ENCODE measurements around the gene BTNL9.
"Not testable (repeated sequence)": the region's sequence is repeated elsewhere in the genome, so short reads cannot be mapped to it uniquely, and the experiment has no call there.

The BTNL9 gene

DNA sequence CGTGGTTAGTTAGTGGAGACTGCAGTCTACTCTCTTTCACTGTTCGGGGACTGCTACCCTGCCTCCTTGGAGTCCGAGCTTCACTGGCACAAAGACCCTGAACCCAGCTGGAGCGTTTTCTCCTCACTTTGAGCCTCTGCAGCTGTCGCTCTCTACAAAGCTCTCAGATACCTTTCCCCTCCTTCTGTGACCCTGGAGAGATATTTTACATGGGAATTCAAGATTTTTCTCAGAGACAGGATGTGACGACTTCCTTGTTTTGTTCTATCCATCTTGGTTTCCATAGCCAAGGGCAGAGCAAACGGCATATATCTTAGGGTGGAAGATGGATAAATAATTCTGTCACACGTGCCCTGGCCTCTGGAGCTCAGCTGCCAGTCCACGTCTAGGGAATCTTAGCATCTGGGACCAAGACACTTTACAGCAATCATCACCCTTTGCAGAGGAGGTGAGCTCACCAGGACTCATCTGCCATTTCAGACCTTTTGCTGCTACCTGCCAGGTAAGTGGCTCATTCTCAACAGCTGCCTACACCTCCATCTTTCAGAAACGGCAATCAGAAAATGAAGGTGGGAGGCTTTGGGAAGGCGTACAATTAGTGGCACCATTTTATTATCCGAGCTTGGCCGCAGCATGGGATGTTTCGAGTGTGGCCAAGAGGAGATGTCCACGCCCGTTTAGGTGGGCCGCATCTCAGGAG is at the start of gene BTNL9:
Gene BTNL9, plus strand, starts transcription at position 336 of the 700 bp plus-strand sequence. CDS start 5,224 bp downstream, outside the sequence.
- DNase-seq (ENCODE audit: low read depth), result no peak

DNA sequence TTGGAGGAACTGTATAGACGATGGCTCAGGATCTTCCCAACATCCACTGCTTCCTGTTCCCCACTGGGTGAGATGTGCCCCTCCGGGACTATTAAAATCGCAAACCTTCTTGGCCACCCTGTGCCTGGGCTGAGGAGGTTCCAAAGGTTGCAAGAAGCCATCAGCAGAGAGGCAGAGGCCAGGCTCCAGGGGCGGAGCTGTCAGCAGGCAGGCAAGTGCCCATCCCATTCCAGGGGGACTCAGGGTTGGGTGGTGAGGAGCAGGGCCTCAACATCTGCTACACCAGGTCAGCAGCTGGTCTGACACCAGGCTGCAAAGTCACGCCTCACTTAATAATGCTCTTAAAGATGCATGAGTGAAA is 49.2 kb upstream of the BTNL9 start:
- no peak for DNase-seq (ENCODE audit: low read depth)

DNA sequence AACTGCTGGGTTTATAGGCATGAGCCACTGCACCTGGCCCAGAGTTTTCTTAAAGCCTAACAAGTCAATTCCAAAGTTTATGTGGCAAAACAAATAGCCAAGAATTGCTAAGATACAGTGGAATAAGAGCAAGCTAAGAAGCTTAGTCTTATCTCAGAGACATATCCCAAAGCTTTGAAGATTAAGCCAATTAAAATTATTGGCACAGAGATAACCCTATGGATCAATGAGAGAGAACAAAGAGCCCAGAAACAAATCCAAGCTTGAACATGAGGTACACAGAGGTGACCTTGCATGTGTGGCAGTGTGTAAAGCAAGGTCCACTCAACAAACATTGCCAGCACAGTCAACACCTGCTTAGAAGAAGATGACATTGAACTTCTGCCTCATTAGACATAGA is 38.1 kb upstream of the BTNL9 start:
- no peak for DNase-seq (ENCODE audit: low read depth)

DNA sequence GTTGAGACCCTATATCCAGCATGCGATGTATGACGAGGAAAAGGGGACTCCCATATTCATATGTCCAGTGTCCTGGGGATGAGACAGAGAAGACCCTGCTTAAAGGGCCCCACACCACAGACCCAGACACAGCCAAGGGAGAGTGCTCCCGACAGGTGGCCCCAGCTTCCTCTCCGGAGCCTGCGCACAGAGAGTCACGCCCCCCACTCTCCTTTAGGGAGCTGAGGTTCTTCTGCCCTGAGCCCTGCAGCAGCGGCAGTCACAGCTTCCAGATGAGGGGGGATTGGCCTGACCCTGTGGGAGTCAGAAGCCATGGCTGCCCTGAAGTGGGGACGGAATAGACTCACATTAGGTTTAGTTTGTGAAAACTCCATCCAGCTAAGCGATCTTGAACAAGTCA is 34.3 kb upstream of the BTNL9 start:
- DNase-seq (ENCODE audit: low read depth), result no peak

DNA sequence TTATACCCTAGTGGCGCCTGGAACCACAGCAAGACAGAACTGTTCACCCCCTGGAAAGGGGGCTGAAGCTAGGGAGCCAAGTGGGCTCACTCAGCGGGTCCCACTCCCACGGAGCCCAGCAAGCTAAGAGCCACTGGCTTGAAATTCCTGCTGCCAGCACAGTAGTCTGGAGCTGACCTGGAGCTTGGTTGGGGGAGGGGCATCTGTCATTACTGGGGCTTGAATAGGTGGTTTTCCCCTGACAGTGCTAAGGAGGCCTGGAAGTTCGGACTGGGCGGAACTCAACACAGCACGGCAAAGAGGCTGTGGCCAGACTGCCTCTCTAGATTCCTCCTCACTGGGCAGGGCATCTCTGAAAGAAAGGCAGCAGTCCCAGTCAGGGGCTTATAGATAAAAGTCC is 31.9 kb upstream of the BTNL9 start:
- no peak for DNase-seq (ENCODE audit: low read depth)

DNA sequence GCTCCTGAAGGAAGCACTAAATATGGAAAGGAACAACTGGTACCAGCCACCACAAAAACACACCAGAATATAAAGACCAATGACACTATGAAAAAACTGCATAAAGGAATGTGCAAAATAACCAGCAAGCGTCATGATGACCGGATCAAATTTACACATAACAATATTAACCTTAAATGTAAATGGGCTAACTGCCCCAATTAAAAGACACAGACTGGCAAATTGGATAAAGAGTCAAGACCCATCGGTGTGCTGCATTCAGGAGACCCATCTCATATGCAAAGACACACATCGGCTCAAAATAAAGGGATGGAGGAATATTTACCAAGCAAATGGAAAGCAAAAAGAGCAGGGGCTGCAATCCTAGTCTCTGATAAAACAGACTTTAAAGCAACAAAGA is 30.0 kb upstream of the BTNL9 start:
- not testable (repeated sequence) for DNase-seq (ENCODE audit: low read depth)

DNA sequence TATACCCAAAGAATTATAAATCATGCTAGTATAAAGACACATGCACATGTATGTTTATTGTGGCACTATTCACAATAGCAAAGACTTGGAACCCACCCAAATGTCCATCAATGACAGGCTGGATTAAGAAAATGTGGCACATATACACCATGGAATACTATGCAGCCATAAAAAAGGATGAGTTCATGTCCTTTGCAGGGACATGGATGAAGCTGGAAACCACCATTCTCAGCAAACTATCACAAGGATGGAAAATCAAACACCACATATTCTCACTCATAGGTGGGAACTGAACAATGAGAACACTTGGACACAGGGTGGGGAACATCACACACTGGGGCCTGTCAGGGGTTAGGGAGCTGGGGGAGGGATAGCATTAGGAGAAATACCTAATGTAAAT is 25.4 kb upstream of the BTNL9 start:
- not testable (repeated sequence) for DNase-seq (ENCODE audit: low read depth)

DNA sequence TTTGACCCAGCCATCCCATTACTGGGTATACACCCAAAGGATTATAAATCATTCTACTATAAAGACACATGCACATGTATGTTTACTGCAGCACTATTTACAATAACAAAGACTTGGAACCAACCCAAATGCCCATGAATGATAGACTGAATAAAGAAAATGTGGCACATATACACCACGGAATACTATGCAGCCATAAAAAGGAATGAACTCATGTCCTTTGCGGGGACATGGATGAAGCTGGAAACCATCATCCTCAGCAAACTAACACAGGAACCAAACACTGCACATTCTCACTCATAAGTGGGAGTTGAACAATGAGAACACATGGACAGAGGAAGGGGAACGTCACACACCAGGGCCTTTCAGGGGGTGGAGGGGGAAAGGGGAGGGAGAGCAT is 22.6 kb upstream of the BTNL9 start:
- DNase-seq (ENCODE audit: low read depth), result not testable (repeated sequence)

DNA sequence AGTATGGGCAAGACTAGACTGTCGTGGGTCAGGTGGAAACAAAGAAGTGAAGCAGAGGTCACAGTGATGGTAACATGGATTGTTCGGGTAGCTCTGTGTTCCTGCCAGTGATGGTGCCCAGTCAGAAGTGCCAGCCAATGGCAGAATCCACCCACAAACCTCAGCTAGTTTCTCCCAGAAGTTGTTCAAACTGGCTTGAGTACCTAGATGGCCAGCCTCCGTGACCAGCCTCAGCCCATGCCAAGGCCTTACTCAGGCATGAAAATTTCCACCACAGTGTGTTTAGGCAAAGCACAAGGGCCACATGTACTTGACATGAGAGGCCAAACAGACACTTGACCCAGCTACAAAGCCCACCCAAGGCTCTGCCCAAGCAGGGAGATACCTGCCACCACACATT is 19.4 kb upstream of the BTNL9 start:
- no peak for DNase-seq (ENCODE audit: low read depth)

DNA sequence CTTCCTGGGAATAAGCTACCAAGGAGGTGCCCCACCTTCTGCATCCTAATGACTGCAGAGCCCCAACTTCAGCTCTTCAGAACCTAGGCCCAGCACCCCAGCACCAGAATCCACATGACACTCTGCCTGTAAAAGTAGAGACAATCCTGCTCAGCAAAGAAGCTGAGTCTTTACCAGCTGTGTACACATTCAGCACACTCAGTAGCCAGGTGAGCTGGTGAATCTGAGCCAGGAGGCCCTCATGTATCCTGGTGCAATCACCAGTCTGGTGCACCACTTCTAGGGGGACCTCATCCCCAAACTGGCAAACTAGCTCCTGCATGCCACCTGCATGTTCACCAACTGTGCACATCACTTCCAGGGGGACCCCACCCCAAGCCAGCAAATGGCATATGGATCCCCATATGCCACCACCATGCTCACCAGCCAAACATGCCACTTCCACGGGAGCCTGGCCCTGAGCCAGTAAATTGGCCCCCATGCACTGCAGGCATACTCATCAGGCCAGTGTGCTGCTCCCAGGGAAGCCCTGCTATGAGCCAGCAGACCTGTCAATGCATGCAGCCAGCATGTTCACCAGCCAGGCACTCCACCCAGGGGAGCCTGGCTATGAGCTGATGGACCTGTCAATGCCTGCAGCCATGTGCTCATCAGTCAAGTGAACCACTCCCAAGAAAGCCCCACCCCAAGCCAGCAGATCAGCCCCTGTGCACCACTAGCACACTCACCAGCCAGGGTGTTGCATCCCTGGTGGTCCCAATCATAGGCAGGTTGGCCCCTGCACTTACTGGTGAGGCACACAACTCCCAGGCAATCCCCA is 15.6 kb upstream of the BTNL9 start:
- DNase-seq (ENCODE audit: low read depth), result no peak

DNA sequence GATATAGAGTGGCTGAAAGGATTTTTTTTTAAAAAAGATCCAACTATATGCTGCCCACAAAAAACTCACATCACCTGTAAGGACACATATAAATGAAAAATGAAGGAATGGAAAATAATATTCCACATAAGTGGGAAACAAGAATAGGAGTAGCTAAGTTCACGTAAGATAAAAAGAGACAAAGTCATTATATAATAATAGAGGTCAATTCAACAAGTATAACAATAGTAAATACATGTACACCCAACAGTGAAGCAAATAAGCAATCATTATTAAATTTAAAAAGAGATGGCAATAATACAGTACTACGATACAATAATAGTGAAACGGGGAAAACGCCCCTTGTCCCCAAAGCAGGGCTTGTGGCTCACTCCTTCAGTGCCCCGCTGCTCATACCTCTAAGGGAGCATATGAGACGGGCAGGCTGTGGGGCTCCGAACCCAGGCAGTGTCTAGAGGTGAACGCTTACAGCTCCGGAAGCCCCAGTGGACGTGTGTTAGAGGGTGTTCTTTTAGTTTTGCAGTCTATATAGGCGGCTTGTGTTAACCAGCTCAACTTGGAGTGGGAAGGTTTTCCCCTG is 12.5 kb upstream of the BTNL9 start:
- DNase-seq (ENCODE audit: low read depth), result no peak

DNA sequence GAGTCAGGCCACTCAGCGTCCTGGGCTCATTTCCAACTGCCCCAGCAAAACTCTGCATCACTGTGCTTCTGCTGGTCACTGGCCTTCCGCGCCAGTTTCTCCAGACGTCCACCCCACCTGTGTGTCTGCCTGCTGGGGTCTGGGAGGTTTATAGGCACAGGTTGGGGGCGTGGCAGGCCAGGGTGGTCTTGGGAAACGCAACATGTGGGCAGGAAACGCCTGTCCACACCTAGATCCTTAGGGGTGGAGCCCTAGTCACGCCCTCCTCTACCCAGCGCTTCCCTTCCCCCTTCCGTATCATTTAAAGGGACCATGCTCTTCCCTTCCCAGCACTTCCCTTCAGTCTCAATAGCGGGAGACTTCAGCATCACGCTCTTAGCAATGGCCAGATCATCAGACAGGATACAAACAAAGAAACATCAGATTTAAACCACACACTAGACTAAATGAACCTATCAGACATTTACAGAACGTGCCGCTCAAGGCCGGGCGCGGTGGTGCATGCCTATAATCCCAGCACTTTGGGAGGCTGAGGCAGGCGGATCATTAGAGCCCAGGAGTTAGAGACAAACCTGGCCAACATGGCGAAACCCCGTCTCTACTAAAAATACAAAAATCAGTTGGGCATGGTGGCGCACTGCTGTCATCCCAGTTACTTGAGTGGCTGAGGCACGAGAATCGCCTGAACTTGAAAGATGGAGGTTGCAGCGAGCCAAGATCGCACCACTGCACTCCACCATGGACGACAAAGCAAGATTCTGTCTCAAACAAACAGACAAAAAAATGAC is 11.8 kb upstream of the BTNL9 start:
- no peak for DNase-seq (ENCODE audit: low read depth)

DNA sequence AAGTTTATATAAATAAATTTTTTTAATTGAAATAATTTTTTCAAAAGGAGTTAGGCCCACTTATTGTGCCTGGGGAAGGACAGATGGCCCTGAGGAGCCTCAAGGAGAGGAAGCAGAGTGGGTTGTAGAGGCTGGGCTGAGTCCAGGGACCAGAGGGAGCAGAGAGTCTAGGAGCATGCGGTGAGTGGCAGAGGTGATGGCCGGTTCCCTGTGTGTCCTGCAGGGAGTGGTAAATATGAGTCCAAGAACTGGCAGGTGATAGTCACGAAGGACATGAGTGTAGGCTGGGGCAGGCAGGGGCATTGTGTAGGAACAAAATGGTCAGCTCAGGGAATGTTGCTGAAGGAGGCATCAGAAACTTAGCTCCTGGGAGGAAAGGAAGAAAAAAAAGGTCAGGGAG is 8.3 kb upstream of the BTNL9 start:
- DNase-seq (ENCODE audit: low read depth), result no peak

DNA sequence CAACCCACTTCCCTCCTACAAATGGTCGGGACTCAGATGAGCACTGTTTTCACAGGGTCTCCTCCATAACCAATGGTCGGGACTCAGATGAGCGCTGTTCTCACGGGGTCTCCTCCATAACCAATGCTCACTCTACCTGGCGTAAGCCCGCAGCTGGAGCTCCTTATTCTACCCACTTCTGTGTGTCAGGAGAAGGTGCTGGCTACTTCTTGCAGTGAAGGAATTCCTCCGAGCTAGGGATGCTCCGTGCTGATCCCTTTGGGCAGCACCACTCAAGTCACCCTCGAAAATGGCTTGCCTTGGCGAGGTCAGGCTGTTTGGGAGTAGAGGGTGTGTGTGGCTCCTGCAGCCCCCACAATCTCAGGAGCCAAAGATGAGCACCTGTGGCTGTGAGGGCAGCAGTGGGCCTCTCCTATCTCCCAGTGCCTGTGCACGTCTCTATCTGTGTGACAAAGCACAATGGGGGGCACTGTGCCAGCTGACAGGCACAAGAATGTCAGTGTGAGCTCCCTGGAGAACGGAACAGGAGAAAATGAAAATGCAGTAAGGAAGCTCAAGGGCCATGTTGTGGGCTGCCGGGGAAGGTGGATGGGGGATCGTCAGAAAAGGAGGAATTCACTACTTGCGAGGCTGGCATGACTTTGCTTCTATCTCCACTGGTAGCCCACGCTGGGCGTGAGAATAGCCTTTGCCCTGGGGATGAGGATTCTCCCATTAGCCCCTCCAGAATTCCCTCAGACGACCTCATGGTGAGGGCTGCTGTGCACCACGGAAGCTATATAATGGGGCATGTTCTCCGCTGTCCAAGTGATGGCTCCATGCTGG is 3.9 kb upstream of the BTNL9 start:
- DNase-seq (ENCODE audit: low read depth), result no peak

DNA sequence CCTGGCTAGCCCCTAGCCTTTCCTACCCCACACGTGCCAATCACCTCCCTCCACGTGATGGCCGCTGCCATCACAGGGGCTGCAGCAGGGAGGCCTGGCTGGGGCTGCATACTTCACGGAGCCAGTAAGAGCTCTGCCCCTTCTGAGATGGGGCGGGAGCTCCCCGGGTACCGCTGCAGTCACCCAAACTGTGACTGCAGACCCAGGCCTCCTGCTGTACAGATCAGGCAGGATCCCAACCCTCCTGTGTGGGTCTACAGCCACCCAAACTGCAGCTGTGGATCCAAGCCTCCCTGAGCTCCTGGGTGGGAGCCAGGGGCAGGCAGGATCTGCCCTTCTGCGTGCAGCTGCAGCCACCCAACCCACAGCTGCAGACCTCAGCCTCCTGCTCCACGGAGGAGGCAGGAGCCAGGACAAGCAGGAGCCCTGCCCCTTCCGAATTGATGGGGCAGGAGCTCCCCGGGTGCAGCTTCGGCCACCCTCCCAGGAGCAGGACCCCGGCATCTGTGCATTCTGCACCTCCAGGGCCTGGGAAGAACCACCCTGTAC is 3.2 kb upstream of the BTNL9 start:
- no peak for DNase-seq (ENCODE audit: low read depth)

DNA sequence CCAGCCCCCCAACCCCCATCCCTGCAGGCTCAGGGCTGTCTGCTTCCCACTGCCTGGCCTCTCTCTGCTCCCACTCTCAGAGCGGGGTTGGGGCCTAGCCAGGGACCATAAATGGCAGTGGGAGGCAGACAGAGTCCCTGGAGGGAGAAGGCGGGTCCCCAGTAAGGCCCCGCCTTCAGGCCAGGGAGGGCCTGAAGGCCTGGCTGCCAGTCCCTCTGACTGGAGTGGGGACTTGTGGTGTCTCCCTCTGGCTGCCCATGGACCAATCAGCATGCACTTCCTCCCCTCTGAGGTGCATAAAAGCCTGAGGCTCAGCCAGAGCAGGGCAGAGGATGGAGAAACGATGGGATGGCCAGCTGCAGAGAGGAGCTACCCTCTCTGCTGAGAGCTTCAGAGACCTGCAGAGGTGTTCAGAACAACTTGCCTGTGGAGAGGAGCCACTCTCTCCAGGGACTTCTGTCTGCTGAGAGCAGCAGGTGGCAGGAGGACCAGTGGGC is 2.7 kb upstream of the BTNL9 start:
- DNase-seq (ENCODE audit: low read depth), result no peak

DNA sequence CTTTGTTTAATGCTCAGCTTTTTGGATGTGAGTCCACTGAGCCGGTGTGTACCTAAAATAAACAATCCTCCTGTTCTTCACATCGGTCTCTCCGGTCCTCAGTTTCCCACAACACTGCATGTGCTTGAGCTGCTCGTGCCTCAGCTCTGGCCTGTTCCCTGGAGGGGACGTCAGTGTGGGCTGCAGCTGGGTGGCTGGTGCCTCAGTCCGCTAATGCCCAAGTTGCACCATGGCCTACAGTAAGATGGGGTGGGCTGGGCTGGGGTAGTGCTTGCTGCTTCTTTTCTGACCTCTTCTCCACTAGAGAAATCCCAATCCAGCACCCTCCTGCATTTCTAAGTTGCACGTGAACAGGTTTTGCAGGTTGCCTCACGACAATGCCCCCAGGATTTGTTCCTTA is 595 bp upstream of the BTNL9 start:
- DNase-seq (ENCODE audit: low read depth), result no peak

DNA sequence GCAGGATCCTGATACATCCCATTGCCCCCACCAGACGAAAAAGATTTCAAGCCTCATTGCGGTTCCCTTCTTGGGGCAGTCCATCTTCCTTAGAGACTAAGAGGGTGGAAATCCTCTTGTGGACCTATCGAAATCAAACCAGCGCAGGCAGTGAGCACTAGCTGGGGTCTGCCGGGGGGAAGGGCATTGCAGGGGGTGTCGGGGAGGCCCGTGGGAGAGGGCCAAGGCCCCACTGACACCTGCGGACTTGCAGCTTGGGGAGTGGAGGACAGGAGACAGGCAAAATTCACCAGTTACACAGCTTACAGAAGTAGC is 522 bp downstream of the BTNL9 start:
- DNase-seq (ENCODE audit: low read depth), result no peak

DNA sequence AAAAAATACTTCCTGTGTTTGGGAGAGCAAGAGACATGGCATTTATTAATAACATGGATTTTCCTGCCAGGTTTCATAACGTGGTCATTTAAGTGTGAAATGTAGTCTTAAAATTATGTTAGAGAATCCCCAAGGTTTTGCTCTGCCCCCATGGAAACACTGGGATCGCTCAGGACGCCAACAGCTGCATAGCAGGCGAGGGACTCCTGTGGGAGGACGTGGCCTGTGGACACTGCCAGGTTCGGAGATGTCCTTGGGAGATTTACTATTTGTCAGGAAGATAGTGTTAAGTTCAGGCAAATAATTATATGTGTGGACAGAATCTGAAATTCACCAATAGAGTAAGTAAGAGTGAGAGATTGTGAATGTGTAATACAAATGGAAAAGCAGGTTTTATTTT is 977 bp downstream of the BTNL9 start:
- DNase-seq (ENCODE audit: low read depth), result no peak

DNA sequence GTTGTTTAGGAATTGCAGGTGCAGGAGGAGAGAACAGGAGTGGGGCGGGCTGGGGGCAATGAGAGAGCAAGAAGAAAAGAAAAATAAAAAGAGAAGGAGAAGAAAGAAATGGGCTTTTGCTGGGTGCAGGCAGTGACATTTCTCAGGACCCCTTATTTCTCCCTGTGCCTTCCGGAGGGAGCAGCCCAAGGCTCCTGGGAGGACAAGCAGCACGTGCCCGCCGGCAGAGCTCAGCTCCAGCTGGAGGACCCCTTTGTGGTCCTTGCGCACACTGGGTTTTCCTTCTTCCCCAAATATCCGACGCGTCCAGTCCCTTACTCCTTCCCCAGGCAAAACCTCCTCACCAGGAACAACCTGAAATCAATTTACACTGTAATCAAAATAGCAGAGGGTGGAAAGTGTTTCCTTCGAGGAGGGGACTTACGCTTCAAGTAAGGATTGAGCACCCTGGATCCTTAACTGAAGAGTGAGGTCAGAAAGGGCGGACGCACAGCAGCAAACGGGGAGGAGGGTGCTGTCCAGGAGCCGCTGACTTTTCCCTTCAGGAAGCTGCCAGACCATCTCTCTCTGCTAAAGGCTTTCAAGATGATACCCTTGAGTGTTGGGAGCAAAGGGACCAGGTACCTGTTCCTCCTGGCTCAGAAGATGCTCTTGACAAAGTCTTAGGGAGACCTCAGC is 2.1 kb downstream of the BTNL9 start:
- no peak for DNase-seq (ENCODE audit: low read depth)

DNA sequence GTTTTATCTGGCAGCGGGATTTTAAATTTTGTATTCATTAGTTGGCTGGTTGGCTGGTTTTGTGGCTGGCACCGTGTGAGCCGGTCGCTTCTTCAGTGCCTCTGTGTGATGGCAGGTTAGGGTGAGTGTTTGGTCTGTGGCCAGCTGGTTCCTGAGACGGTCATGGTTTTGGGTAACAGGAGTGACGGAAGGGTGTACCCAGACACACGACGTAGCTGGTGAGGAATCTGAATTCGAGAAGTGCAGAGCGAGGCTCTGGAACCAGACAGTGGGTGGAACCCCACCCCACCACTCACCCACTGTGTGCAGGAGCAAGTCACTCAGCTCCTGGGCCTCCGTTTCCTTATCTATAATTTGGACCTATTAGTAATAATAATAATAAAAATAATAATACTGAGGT is 2.7 kb downstream of the BTNL9 start:
- DNase-seq (ENCODE audit: low read depth), result no peak
